ENCODE measurements around the gene DNAH7. TPM values are rescaled to one million over a fixed set of nuclear protein-coding genes. Genes with fewer than 3 reads are reported as not detected.

The DNAH7 gene
- total RNA-seq = 0.05 and 0.24 TPM in 2 replicates
- polyA plus RNA-seq = 0.15 TPM in 1 of 2 replicates, not detected in the other
- 0.13 TPM in 1 of 2 replicates, not detected in the other for polyA plus RNA-seq (2011; cell fraction: cytosol; rRNA removed)
- 0.10 and 0.13 TPM in 2 replicates for polyA plus RNA-seq (2011; cell fraction: nucleus; rRNA removed)
- not detected in 2 replicates for polyA plus RNA-seq (2012)
- 0.05 TPM in 1 of 2 replicates, not detected in the other for polyA minus RNA-seq
- not detected for polyA minus RNA-seq (2011; cell fraction: cytosol; rRNA and poly(A)+ RNA removed)
- polyA minus RNA-seq (2011; cell fraction: nucleus; rRNA and poly(A)+ RNA removed) = 0.48 and 0.77 TPM in 2 replicates
- percentile 11 among the genes with signal in this experiment for Bru-seq, nascent RNA
- BruChase-seq, experiment 1, labeled RNA remaining after a 6-hour chase = percentile 9 among the genes with signal in this experiment
- percentile 15 among the genes with signal in this experiment for BruChase-seq, experiment 2, labeled RNA remaining after a 2-hour chase
- long read RNA-seq = 0 reads

GRCh38 chr2:196068271-196069209 lies at the start of gene DNAH7:
Gene DNAH7, minus strand, starts transcription at chr2:196068837. Its CDS starts 126 bp downstream, at chr2:196068711.
- TF ChIP-seq GATA2 (IDR thresholded peaks at IDR 0.05; ENCODE audit: insufficient read depth, insufficient read length, low read depth, low read length) (no peak), CTCF (IDR thresholded peaks at IDR 0.05; ENCODE audit: extremely low read depth in 1 of 2, insufficient read depth in 1 of 2, low read depth in 1 of 2, low read length in 2 of 2) (peak; percentile 90 to 99), POLR2A (IDR thresholded peaks at IDR 0.05; ENCODE audit: low read depth, low read length) (peak; percentile 45)
- POLR2A ChIA-PET = interaction anchor here (0.7 kb wide), 1 partner anchor 157 kb away, joined by 4 read pairs; no protein-coding TSS in a partner anchor
- DNase-seq (ENCODE audit: low read depth, low spot score) (peak; percentile 86), FAIRE-seq (peak; percentile 78)
- Histone ChIP-seq H3K36me3 (ENCODE audit: control insufficient read depth in 2 of 2, extremely low read depth in 1 of 2, insufficient read depth in 2 of 2, low read length in 2 of 2) (no peaks in the 10 kb centered on the region), H2AFZ (ENCODE audit: low read depth, low read length) (peak within 1 kb of the TSS; percentile 76), H3K79me2 (ENCODE audit: control insufficient read depth, insufficient read depth, low read length) (no peaks in the 10 kb centered on the region), H3K4me2 (ENCODE audit: insufficient read depth, low read length) (peak within 1 kb of the TSS; percentile 73), H4K20me1 (replicated peaks; ENCODE audit: control insufficient read depth, extremely low read depth, insufficient read depth, low read length) (no peaks in the 10 kb centered on the region), H3K27me3 (ENCODE audit: control insufficient read depth in 2 of 2, insufficient read depth in 2 of 2, low read length in 2 of 2) (peaks cover 17 to 41% of the 10 kb centered on the region in 2 experiments), H3K9me1 (replicated peaks; ENCODE audit: control insufficient read depth, extremely low read depth, insufficient read depth, low read length) (no peaks in the 10 kb centered on the region), H3K9ac (replicated peaks; ENCODE audit: extremely low read depth, insufficient read depth, low read length) (peak within 1 kb of the TSS; percentile 55), H3K4me1 (ENCODE audit: control insufficient read depth, extremely low read depth, insufficient read depth, low read length) (peaks cover 5% of the 10 kb centered on the region), H3K9me3 (replicated peaks; ENCODE audit: control insufficient read depth, insufficient read depth, low read length) (no peaks in the 10 kb centered on the region), H3K27ac (ENCODE audit: insufficient read depth, low read depth, low read length) (peak within 1 kb of the TSS; percentile 27), H3K4me3 (replicated peaks in 1 of 3; ENCODE audit: insufficient read depth in 1 of 3, low read depth in 1 of 3, low read length in 3 of 3) (peak within 1 kb of the TSS; percentile 7 to 98 (median 52))
- CTCF ChIA-PET = interaction anchor here (0.8 to 3.6 kb wide), 25 partner anchors 9 to 1522 kb away, joined by 3 to 42 read pairs (median 7); partner anchors contain the start of gene SLC39A10
- BruUV-seq (replicated peaks) = TSS peak; percentile 78
- intact Hi-C loops (cut with micrococcal nuclease) (loop anchor here (2.0 to 10.0 kb wide), 3 partner anchors 412 to 1384 kb away; partner anchors contain the start of gene SLC39A10), dilution Hi-C loops (cut with MboI; ENCODE audit: extremely low pct_ligation_motif_present, low sequenced_read_pairs) (no loop called here)
